Endothelial cell of umbilical vein (primary cell): ENCODE measurements around the gene BTLA. TPM values are rescaled to one million over a fixed set of nuclear protein-coding genes. Genes with fewer than 3 reads are reported as not detected.

Experiments
- BruUV-seq: library from RNA; stranded (reverse); fragments of 400-500 nt; replicated peaks from 2 replicates; lab custom pipeline; 2021; lab: Mats Ljungman, UMichigan
- CTCF ChIA-PET: fragments of 300-600, 350-600 bp; sonication (Branson Sonifier 250); formaldehyde crosslinking; loops from one replicate; lab custom pipeline; 2021; ENCODE audit warnings: antibody characterized with exemption, inconsistent platforms; lab: Charles Lee
- POLR2A ChIA-PET: fragments of 300-600, 350-600 bp; sonication (Branson Sonifier 250); formaldehyde crosslinking; loops from one replicate; lab custom pipeline; 2021; ENCODE audit warnings: antibody characterized with exemption, inconsistent platforms; lab: Charles Lee
- DNase-seq: peaks from one replicate; pipeline ENCODE4 v3.0.0-alpha.2; 2011; ENCODE audit warnings: low read depth, low spot score
- FAIRE-seq: peaks from 2 replicates; lab custom pipeline; 2011; peaks lifted over from hg19 to GRCh38; lab: Jason Lieb, UNC
- H2AFZ ChIP-seq: 2 replicates; pipeline ENCODE4 v1.6.0; 2012; ENCODE audit warnings: low read depth, low read length, control low read depth, inconsistent platforms
- H3K27ac ChIP-seq: 2 replicates; pipeline ENCODE4 v1.5.1; 2011; ENCODE audit warnings: low read depth, mild to moderate bottlenecking, control low read depth, low read length, moderate library complexity; ENCODE audit not compliant: insufficient read depth
- H3K27me3 ChIP-seq, 2 experiments: 2 replicates each; pipeline versions ENCODE4 v1.6.0 to v1.6.1; 2011; ENCODE audit warnings: low read length in 2 of 2, mixed read lengths in 1 of 2; ENCODE audit not compliant: control insufficient read depth in 2 of 2, insufficient read depth in 2 of 2
- H3K36me3 ChIP-seq, 2 experiments: 2 replicates in 1 of 2; 3 replicates in 1 of 2; pipeline ENCODE4 v1.5.1; 2011; ENCODE audit warnings: low read length in 2 of 2, mild to moderate bottlenecking in 1 of 2, moderate library complexity in 1 of 2; ENCODE audit not compliant: control insufficient read depth in 2 of 2, insufficient read depth in 2 of 2; ENCODE audit errors: extremely low read depth in 1 of 2
- H3K4me1 ChIP-seq: 3 replicates; pipeline ENCODE4 v1.5.1; 2011; ENCODE audit warnings: mild to moderate bottlenecking, low read length; ENCODE audit not compliant: control insufficient read depth, insufficient read depth; ENCODE audit errors: extremely low read depth
- H3K4me2 ChIP-seq: 2 replicates; pipeline ENCODE4 v1.6.1; 2011; ENCODE audit warnings: low read length, control low read depth, mixed read lengths; ENCODE audit not compliant: insufficient read depth
- H3K4me3 ChIP-seq, 3 experiments: fragments of 200-600 bp in 1 of 3; sonication (generic), shearing (Covaris generic) in 1 of 3; replicated peaks in 1 of 3; 2 replicates each; pipeline ENCODE4 v1.5.1; 2011 to 2016; ENCODE audit warnings: control low read depth in 3 of 3, low read length in 3 of 3, mild to moderate bottlenecking in 2 of 3, inconsistent platforms in 1 of 3, low read depth in 1 of 3, moderate library complexity in 1 of 3; ENCODE audit not compliant: insufficient read depth in 1 of 3
- H3K79me2 ChIP-seq: 2 replicates; pipeline ENCODE4 v1.6.0; 2012; ENCODE audit warnings: low read length, inconsistent platforms; ENCODE audit not compliant: control insufficient read depth, insufficient read depth
- H3K9ac ChIP-seq: replicated peaks from 2 replicates; pipeline ENCODE3; 2011; ENCODE audit warnings: low read length, control low read depth; ENCODE audit not compliant: insufficient read depth; ENCODE audit errors: extremely low read depth
- H3K9me1 ChIP-seq: replicated peaks from 3 replicates; pipeline ENCODE4 v1.6.0; 2011; ENCODE audit warnings: mild to moderate bottlenecking, low read length; ENCODE audit not compliant: control insufficient read depth, insufficient read depth; ENCODE audit errors: extremely low read depth
- H3K9me3 ChIP-seq: replicated peaks from 2 replicates; pipeline ENCODE4 v1.5.1; 2012; ENCODE audit warnings: low read length, inconsistent platforms; ENCODE audit not compliant: control insufficient read depth, insufficient read depth
- H4K20me1 ChIP-seq: replicated peaks from 2 replicates; pipeline ENCODE3; 2011; ENCODE audit warnings: mild to moderate bottlenecking, low read length; ENCODE audit not compliant: control insufficient read depth, insufficient read depth; ENCODE audit errors: extremely low read depth
- CTCF ChIP-seq, 2 donors: IDR thresholded peaks; 1 replicate in 1 of 2; 2 replicates in 1 of 2; pipeline ENCODE4 v1.5.1; 2011; ENCODE audit warnings: low read length in 2 of 2, mild to moderate bottlenecking in 2 of 2, moderate library complexity in 2 of 2, control low read depth in 1 of 2, inconsistent platforms in 1 of 2, low read depth in 1 of 2; ENCODE audit not compliant: insufficient read depth in 1 of 2; ENCODE audit errors: extremely low read depth in 1 of 2
- EZH2 ChIP-seq: IDR thresholded peaks from 2 replicates; pipeline ENCODE4 v1.6.1; 2012; ENCODE audit warnings: borderline replicate concordance, low read depth, mild to moderate bottlenecking, moderate library complexity, low read length, inconsistent platforms; ENCODE audit not compliant: severe bottlenecking
- FOS ChIP-seq: IDR thresholded peaks from 2 replicates; pipeline ENCODE4 v1.6.1; 2011; ENCODE audit warnings: mild to moderate bottlenecking, low read length, moderate library complexity, borderline replicate concordance; ENCODE audit not compliant: insufficient read depth
- GATA2 ChIP-seq: IDR thresholded peaks from 2 replicates; pipeline ENCODE4 v1.7.0; 2011; ENCODE audit warnings: low read depth, mild to moderate bottlenecking, moderate library complexity, mixed read lengths, low read length; ENCODE audit not compliant: insufficient read length, insufficient read depth
- JUN ChIP-seq: IDR thresholded peaks from 2 replicates; pipeline ENCODE4 v1.6.1; 2011; ENCODE audit warnings: borderline replicate concordance, low read depth; ENCODE audit not compliant: insufficient read length, insufficient read depth
- MAX ChIP-seq: IDR thresholded peaks from 2 replicates; pipeline ENCODE4 v1.6.1; 2011; ENCODE audit not compliant: insufficient read depth, insufficient read length
- MYC ChIP-seq: IDR thresholded peaks from one replicate; pipeline ENCODE4 v1.6.1; 2011; ENCODE audit warnings: mild to moderate bottlenecking, low read depth, low read length
- POLR2A ChIP-seq: IDR thresholded peaks from 2 replicates; pipeline ENCODE4 v1.6.1; 2012; ENCODE audit warnings: low read depth, mild to moderate bottlenecking, control low read depth, low read length
- POLR2AphosphoS5 ChIP-seq: IDR thresholded peaks from 2 replicates; pipeline ENCODE4 v1.6.1; 2012; ENCODE audit warnings: low read depth, mild to moderate bottlenecking, control low read depth, low read length, moderate library complexity; ENCODE audit not compliant: insufficient read depth
- dilution Hi-C: fragments of 300-500 bp; cut with MboI; formaldehyde crosslinking; loops from one replicate; pipeline ENCODE4 v1.15.0; 2019; ENCODE audit warnings: low sequenced_read_pairs; ENCODE audit not compliant: extremely low pct_ligation_motif_present
- intact Hi-C: fragments of 100-400 bp; cut with micrococcal nuclease; formaldehyde crosslinking; loops from one replicate; pipeline ENCODE4 v1.10.0; 2022
- polyA plus RNA-seq, 4 experiments: library from polyadenylated mRNA; depleted of rRNA in 3 of 4; stranded (reverse) in 3 of 4; unstranded in 1 of 4; fragments of >200 nt; gene quantifications; 2 replicates each; pipeline versions ENCODE4 v1.2.1 to v1.2.3, GENCODE V29; 2011 to 2012; ENCODE audit warnings: missing spikeins in 1 of 4
- total RNA-seq: library from RNA; stranded (reverse); gene quantifications from 2 replicates; pipeline ENCODE4 v1.2.3, GENCODE V29; 2021

Gene BTLA
- total and polyA plus RNA-seq, 2 donors (not counting 3 experiments of a cell fraction or from before 2014, with no cell fraction given): not detected

- H3K9me3 ChIP-seq: no peaks in the 10 kb centered on the region
- H3K27ac ChIP-seq: no peak overlapping the region
- no peak overlapping the region for H2AFZ ChIP-seq
- no peaks in the 10 kb centered on the region for H4K20me1 ChIP-seq
- no peaks in the 10 kb centered on the region for H3K79me2 ChIP-seq
- no peaks in the 10 kb centered on the region for H3K36me3 ChIP-seq
- FAIRE-seq (no peak), DNase-seq (no peak)
- POLR2A ChIA-PET: no interaction called here
- no peaks in the 10 kb centered on the region for H3K27me3 ChIP-seq
- dilution Hi-C loops (no loop called here), intact Hi-C loops (no loop called here)
- H3K4me1 ChIP-seq: peaks cover 5% of the 10 kb centered on the region
- H3K4me3 ChIP-seq: no peak overlapping the region
- H3K4me2 ChIP-seq: no peak overlapping the region
- no peak for TF ChIP-seq CTCF (IDR thresholded peaks at IDR 0.05; ENCODE audit: extremely low read depth in 1 of 2, insufficient read depth in 1 of 2, low read depth in 1 of 2, low read length in 2 of 2)
- TF ChIP-seq EZH2: no peak
- no peak for TF ChIP-seq FOS
- no peak for TF ChIP-seq POLR2AphosphoS5
- no peak for TF ChIP-seq JUN
- TF ChIP-seq POLR2A: no peak
- TF ChIP-seq MYC: no peak
- no peak for TF ChIP-seq GATA2
- no peak for TF ChIP-seq MAX
- H3K9me1 ChIP-seq: no peaks in the 10 kb centered on the region
- H3K9ac ChIP-seq: no peak overlapping the region
- no TSS peak for BruUV-seq
- CTCF ChIA-PET: no interaction called here
Observed at GRCh38 chr3:112505907-112506306, 6.6 kb upstream of the BTLA start.
